Choroid plexus epithelial cell (primary cell): ENCODE data around the gene PHF19.

Experiments used
- DNase-seq: peaks from one replicate; pipeline ENCODE4 v3.0.0-alpha.2; 2010; ENCODE audit warnings: low read depth
- H3K4me3 ChIP-seq: 2 replicates; pipeline ENCODE4 v1.5.1; 2011; ENCODE audit warnings: low read depth, mild to moderate bottlenecking, control low read depth, low read length, moderate library complexity
- TF ChIP-seq, protein P1 (sequence below): conservative IDR thresholded peaks from 2 replicates; pipeline ENCODE4 v1.5.1; 2011; ENCODE audit warnings: low read depth, mild to moderate bottlenecking, control low read depth, inconsistent platforms, low read length, moderate library complexity

Gene PHF19

DNA sequence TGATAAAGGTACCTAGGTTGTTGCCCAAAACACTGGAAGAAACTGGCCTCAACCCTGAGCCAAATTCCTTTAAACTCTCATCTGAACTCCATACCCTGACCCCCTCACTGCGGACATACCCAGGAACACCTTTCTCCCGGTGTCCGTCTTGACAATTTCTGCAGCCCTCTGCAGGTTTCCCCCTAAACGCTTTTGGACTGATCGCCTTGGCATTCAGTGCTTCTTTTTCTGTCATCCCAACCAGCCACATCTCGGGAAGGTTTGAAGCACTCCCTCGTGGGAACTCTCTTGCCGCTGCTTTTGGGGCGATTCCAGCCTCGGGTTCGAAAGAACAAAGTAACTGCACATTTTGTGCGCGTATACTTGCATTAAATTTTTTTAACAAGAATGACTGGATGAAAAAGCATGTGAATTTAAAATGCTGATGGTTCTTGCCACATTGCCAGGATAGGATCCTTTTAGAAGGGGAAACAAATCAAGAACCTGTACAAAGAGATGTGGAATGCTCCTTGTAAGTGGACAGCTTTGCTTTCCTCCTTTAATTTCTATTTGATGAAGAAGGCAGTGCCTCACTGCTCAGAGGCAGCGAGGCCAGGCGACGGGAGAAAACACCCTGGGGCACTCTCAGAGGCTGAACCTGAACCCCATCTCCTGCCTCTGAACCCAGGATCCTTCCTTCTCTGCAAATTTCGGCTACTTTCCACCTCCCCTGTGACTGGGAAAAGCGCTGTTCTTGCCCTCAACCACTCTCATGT, 34.9 kb downstream of the PHF19 start:
- peak; percentile 28 for DNase-seq
- peak overlapping the region; percentile 98 for H3K4me3 ChIP-seq
- TF ChIP-seq, protein P1, sequence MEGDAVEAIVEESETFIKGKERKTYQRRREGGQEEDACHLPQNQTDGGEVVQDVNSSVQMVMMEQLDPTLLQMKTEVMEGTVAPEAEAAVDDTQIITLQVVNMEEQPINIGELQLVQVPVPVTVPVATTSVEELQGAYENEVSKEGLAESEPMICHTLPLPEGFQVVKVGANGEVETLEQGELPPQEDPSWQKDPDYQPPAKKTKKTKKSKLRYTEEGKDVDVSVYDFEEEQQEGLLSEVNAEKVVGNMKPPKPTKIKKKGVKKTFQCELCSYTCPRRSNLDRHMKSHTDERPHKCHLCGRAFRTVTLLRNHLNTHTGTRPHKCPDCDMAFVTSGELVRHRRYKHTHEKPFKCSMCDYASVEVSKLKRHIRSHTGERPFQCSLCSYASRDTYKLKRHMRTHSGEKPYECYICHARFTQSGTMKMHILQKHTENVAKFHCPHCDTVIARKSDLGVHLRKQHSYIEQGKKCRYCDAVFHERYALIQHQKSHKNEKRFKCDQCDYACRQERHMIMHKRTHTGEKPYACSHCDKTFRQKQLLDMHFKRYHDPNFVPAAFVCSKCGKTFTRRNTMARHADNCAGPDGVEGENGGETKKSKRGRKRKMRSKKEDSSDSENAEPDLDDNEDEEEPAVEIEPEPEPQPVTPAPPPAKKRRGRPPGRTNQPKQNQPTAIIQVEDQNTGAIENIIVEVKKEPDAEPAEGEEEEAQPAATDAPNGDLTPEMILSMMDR: no peak

DNA sequence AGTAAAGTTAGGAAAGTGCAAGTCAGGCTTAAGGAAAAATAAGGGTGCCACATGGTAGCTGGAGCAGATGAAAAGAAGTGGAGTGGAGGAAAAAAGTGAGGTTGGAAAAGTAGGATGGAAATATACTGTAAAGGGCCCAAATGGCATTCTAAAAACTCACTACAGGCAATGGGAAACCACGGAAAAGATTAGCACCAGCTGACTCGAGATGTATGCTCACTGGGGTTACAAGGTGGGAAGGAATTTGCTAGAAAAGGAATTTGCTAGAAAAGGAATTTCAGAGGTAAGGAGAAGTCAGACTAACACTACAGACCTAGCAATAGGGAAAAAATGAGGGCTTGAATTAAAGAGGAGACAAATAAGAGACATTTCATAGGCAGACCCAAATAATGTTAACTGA, 37.8 kb downstream of the PHF19 start:
- TF ChIP-seq, protein P1: no peak
- no peak overlapping the region for H3K4me3 ChIP-seq
- peak; percentile 43 for DNase-seq

DNA sequence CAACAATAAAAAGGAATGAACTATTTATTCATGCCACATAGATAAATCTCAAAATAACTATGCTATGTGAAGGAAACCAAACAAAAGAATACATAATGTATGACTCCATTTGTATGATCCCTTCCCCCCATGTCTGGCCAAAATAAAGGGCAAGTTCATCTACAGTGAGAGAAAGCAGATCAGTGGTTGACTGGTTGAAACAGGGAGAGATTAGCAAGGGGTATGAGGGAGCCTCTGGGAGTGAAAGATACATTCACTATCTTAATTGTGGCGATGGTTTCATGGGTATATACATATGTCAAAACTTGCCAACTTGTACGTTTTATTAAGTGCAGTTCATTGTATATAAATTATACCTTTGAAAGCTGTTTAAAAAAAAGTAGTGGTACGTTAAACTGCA, 39.1 kb downstream of the PHF19 start:
- H3K4me3 ChIP-seq: no peak overlapping the region
- no peak for DNase-seq
- TF ChIP-seq, protein P1: no peak

DNA sequence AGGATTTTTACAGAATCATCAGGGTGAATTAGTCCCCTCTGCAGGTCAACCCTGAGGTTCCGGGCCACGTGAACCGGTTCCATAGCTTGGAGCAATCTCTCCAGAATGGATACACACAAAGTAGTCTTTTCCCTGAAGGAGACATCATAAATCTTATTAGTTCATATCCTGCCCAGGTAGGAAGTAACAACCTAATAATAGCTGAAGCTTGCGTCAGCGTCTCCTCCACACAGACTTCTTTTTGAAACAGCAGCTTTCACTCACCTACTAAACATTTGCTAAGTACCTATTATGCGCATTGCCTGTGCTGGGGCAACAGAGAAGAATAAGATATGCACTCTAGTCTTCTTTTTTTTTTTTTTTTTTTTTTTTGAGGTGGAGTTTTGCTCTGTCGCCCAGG, 43.7 kb downstream of the PHF19 start:
- H3K4me3 ChIP-seq: no peak overlapping the region
- TF ChIP-seq, protein P1: no peak
- no peak for DNase-seq

DNA sequence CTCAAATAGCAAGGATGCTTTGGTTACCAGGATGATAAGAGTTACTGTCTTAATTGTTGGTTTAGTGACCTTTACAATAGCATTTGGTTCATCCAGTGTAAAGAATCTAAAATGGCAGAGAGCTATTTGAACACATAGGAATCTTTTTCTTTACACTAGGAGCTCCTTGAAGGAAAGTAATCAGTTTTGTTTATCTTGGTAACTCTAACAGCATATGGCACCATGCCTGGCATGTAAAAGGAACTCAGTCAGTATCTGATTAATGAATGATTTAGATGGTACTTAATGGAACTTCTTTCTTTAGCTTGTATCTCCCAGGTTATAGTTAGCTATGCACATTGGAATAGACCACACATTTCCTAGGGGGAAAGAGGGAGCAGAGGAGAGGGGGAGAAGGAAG, 44.2 kb downstream of the PHF19 start:
- H3K4me3 ChIP-seq: no peak overlapping the region
- DNase-seq: no peak
- TF ChIP-seq, protein P1: no peak

DNA sequence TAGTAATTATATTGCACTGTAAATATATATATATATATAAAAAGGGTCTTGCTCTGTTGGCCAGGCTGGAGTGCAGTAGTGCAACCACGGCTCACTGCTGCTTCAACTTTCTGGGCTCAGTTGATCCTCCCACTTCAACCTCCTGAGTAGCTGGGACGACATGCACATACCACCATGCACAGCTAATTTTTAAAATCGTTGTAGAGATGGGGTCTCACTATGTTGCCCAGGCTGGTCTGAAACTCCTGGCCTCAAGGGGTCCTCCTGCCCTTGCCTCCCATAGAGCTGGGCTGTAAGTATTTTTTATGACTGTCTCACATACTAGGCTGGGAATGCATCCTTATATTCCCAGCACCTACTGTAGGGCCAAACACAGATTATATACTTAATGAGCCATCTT, 46.1 kb downstream of the PHF19 start:
- DNase-seq: no peak
- H3K4me3 ChIP-seq: no peak overlapping the region
- TF ChIP-seq, protein P1: no peak

DNA sequence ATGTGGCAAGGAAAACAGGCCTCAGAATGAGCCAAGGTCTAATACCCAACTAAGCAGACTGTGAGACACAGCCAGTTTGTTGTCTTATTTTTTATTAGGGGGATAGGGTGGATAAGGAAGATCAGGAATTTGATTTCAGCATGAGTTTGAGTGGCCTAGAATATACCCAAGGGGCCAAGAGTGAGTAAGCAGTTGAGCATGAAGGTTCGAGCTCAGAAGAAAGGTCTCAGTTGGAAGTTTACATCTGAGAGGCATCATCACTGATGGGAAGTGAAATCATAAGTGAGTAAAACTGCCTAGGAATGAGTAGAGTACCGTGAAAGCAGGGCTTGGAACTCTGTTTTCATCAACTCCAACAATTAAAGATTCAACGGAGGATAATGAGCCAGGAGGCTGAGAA, 46.8 kb downstream of the PHF19 start:
- no peak overlapping the region for H3K4me3 ChIP-seq
- peak; percentile 55 for DNase-seq
- TF ChIP-seq, protein P1: no peak
